RWPE2 (cell line): Measurements from ENCODE around the gene EIF6.

Experiments used
- ATAC-seq: fragments of 200-7000 bp; cut with Tn5 transposase; 3 replicates; pipeline ENCODE4 v1.9.1; 2021; ENCODE audit warnings: low read depth
- DNase-seq: peaks from one replicate; pipeline ENCODE4 v3.0.0-alpha.2; 2020; ENCODE audit warnings: low spot score
- H3K27ac ChIP-seq: fragments of 450-650 bp; 2 replicates; pipeline ENCODE4 v1.5.1; 2017; ENCODE audit warnings: mild to moderate bottlenecking; ENCODE audit not compliant: poor library complexity, severe bottlenecking
- H3K27me3 ChIP-seq: fragments of 250-450 bp; sonication (Bioruptor Pico); 2 replicates; pipeline ENCODE4 v1.5.1; 2021; ENCODE audit warnings: mild to moderate bottlenecking, moderate library complexity; ENCODE audit not compliant: insufficient read depth, poor library complexity, severe bottlenecking
- H3K36me3 ChIP-seq: fragments of 250-450 bp; sonication (Bioruptor Pico); 2 replicates; pipeline ENCODE4 v1.5.1; 2020; ENCODE audit warnings: low read depth, mild to moderate bottlenecking, moderate library complexity
- H3K4me1 ChIP-seq: fragments of 250-450 bp; sonication (Bioruptor Pico); 2 replicates; pipeline ENCODE4 v1.5.1; 2021; ENCODE audit warnings: mild to moderate bottlenecking, moderate library complexity; ENCODE audit not compliant: insufficient read depth, poor library complexity, severe bottlenecking
- H3K4me3 ChIP-seq: fragments of 250-450 bp; sonication (Bioruptor Pico); 2 replicates; pipeline ENCODE4 v1.5.1; 2021; ENCODE audit warnings: mild to moderate bottlenecking, moderate library complexity; ENCODE audit not compliant: severe bottlenecking
- H3K9me3 ChIP-seq: fragments of 250-450 bp; sonication (Bioruptor Pico); 2 replicates; pipeline ENCODE4 v1.5.1; 2021; ENCODE audit warnings: mild to moderate bottlenecking, moderate library complexity; ENCODE audit not compliant: severe bottlenecking
- CTCF ChIP-seq: fragments of 450-650 bp; IDR thresholded peaks from one replicate; pipeline ENCODE4 v1.5.1; 2017; ENCODE audit warnings: mild to moderate bottlenecking, moderate library complexity; ENCODE audit not compliant: poor library complexity, severe bottlenecking

The EIF6 gene

DNA sequence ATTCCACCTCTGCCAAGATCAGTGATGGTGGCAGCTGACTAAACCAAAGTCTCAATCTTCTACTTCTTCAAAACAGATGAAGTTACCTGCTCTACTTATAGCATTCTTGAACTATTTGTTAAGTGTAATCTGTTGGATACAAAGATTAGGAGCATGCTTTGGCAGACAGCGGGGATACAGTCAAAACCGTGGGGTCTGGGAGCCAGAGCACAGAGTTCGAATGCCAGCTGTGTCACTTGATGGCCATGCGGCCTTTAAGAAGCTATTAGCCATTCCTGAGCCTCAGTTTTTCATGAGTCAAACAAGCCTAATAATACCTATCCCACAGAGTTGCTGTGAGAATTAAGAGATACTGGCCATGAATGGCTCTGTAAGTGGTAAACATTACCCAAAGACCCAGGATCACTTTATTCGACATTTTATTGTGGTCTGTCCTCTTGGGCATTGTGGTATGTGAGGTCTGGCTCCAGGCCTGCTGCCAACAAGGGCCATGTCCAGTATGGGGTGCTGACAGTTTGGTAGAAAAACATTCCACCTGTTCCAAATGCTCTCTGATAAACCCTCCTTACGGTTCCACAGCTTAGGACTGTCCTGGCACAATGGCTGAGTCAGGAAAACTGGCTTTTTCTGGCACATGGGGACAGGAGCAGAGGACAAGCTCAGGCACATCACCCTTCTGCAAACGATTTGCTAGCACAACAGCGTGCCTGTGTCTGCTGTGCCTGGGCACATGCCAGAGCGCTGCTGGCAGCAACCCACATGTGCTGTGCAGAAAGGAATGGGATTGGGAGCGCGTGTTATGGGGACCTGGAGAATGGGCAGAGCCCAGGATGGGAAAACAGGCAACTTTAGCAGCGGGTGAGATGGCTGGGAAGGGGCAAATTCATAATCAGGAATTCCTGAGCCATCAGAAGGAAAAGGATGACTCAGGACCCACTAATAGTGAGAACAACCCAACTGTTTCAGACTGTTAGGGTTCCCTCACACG is 23.4 kb upstream of the EIF6 start:
- H3K4me3 ChIP-seq = no peak overlapping the region
- H3K27ac ChIP-seq = peak overlapping the region; percentile 99
- H3K4me1 ChIP-seq = peaks cover 89% of the 10 kb centered on the region
- H3K9me3 ChIP-seq = no peaks in the 10 kb centered on the region
- H3K36me3 ChIP-seq = peaks cover 56% of the 10 kb centered on the region
- DNase-seq (peak; percentile 100), ATAC-seq (peak; percentile 39)
- TF ChIP-seq CTCF = no peak
- no peaks in the 10 kb centered on the region for H3K27me3 ChIP-seq

- ATAC-seq (peak; percentile 3), DNase-seq (peak; percentile 92)
- Histone ChIP-seq H3K4me1 (peaks cover 89% of the 10 kb centered on the region), H3K27me3 (no peaks in the 10 kb centered on the region), H3K27ac (peak overlapping the region; percentile 99), H3K9me3 (no peaks in the 10 kb centered on the region), H3K4me3 (no peak overlapping the region), H3K36me3 (peaks cover 51% of the 10 kb centered on the region)
- peak; percentile 95 for TF ChIP-seq CTCF
Measured at GRCh38 chr20:35306931-35307517, 22.5 kb upstream of the EIF6 start.

GRCh38 chr20:35305682-35306556 is 21.3 kb upstream of the EIF6 start:
- ATAC-seq (peak; percentile 77), DNase-seq (peak; percentile 100)
- Histone ChIP-seq H3K27me3 (no peaks in the 10 kb centered on the region), H3K36me3 (peaks cover 40% of the 10 kb centered on the region), H3K4me3 (no peak overlapping the region), H3K27ac (peak overlapping the region; percentile 99), H3K9me3 (no peaks in the 10 kb centered on the region), H3K4me1 (peaks cover 83% of the 10 kb centered on the region)
- no peak for TF ChIP-seq CTCF

- no peaks in the 10 kb centered on the region for H3K9me3 ChIP-seq
- no peak for TF ChIP-seq CTCF
- H3K4me1 ChIP-seq = peaks cover 79% of the 10 kb centered on the region
- H3K4me3 ChIP-seq = no peak overlapping the region
- H3K36me3 ChIP-seq = peaks cover 38% of the 10 kb centered on the region
- peak overlapping the region; percentile 99 for H3K27ac ChIP-seq
- ATAC-seq = no peak
- DNase-seq = peak; percentile 75
- no peaks in the 10 kb centered on the region for H3K27me3 ChIP-seq
Measured at GRCh38 chr20:35304956-35305355, 20.4 kb upstream of the EIF6 start.
